PC-3 (cell line): ENCODE data around the gene FLAD1.

Experiments
- CTCF ChIP-seq: fragments of 300-600 bp; sonication (generic); conservative IDR thresholded peaks from 2 replicates; pipeline ENCODE4 v1.5.1; 2017; ENCODE audit warnings: antibody characterized with exemption, low read depth, mild to moderate bottlenecking, low read length
- EZH2 ChIP-seq: fragments of 300-600 bp; sonication (generic); IDR thresholded peaks from one replicate; pipeline ENCODE4 v1.6.1; 2017; ENCODE audit warnings: antibody characterized with exemption, mild to moderate bottlenecking, low read length; ENCODE audit not compliant: unreplicated experiment

DNA sequence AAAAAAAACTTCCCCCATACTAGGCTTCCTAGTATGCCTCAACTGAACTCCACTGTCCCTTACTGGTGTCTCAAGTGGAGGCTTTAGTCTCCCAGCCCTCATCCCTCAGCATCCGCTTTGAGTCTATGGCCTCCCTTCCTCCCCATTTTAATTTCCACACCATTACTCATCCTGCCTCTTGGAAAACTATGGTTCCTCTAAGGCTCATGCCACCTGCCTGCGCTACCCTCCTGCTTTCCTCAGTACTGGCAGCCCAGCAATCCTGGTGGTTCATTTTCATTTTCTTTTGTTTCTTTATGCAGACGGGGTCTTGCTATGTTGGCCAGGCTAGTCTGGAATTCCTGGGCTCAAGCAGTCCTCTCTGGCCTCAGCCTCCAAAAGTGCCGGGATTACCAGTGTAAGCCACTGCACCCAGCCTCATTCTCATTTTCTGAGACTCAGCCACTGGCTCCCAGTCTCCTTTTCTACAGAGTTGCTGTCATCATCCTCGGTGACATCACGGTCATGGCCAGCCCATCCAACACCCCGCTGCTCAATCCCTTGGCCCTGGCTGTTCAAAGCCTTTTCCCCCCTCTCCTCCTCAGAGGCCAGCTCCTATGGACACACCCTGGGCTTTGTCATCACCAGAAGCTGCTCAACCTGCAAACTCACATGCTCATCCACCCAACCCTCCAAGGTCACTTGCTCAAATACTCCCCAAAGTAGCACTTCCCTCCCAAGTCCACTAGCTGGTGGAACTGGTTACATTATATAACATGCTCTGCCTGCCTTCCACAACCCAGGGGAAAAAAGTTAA lies 44.3 kb upstream of the FLAD1 start:
- TF ChIP-seq CTCF (no peak), EZH2 (no peak)
